Daoy (cell line): ENCODE results near the gene WLS. TPM values are rescaled to one million over a fixed set of nuclear protein-coding genes. Genes with fewer than 3 reads are reported as not detected.
"Not testable (repeated sequence)": the region's sequence is repeated elsewhere in the genome, so short reads cannot be mapped to it uniquely, and the experiment has no call there.

Experiments used
- DNase-seq: peaks from one replicate; pipeline ENCODE4 v3.0.0-alpha.2; 2015; ENCODE audit warnings: low read depth
- total RNA-seq: library from RNA; depleted of rRNA; stranded (reverse); fragments of >200 nt; shearing (Covaris generic); gene quantifications from 2 replicates; pipeline ENCODE4 v1.2.3, GENCODE V29; 2014; rRNA removed

WLS gene
- 47.5 and 51.8 TPM in 2 replicates for total RNA-seq

DNA sequence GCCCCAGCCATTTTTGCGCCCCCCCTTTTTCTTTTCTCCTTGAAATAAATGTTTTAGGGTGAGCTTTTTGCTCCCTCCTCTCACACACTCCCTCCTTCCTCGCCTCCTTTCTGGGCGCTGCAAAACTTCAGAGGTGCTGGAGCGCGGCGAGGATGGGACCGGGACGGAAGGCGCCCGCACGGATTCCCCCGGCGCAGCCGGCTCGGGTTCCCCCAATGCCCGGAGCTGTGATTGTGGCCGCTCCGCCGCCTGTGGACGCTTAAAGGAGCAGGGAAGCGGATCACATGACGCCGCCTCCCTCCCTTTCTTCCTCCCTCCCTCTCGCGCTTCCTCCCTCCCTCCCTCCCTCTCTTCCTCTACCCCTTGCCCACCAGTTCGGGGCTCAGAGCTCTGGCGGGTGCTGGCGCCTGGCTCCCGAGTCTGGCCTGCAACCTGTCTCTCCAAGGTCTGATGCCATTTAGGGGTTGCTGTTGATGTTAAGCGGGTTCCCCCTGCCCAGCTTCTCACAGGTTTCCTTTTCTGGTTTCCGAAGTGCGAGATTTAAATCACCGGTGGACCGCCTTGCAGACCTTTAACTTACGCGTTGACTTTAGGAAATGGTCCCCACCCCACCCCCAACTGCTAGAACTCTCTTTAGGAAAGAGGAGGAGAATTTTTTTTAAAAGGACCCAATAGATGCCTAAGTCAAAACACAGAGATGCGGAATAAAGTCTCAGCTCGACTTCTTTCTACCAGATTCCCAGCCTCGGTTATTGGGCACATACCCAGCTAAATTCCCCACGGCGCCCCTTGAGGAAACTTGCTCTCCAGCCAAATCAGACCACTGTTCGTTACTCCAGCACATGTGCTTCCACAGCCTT lies at the start of gene WLS:
WLS (minus strand) TSS at position 235 of the 860 bp plus-strand sequence; CDS start at position 11, 224 bp downstream.
- DNase-seq = peak; percentile 91

DNA sequence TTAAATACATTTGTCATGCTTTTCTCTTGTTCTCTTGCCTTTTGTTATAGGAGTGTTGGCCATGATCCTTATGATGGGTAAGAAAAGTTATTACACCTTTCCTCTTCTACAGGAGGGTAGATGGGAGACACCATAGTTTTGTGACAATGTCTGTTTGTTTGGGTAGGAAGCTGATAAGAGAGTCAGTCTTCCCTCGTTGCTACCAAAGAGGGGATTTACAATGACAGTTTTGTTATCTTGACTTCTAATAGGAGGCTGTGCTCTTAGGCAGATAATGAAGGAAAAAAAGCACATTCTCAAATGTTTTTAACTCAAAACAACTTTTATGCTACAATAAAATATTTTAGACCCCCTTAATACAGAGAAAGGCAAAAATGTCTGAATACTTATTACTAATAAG lies 48.0 kb upstream of the WLS start:
- DNase-seq = no peak

DNA sequence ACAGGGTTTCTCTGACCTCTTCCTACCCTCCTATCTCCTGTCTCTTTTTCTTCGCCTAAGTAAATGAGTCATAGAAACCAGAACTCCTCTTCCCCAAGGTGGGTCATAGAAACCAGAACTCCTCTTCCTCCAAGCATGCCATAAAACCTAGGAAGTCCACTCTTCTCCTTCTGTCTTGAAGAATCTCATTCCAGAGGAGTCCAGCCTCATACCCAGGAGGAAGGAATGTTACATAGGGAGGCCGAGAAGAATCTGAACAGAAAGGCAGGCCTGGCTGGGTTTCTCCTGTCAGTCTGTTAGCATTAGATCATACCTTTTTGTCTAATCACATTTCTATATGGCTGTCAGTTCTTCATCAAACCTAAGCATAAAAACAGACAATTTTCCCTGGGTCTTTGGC lies 47.5 kb upstream of the WLS start:
- no peak for DNase-seq

DNA sequence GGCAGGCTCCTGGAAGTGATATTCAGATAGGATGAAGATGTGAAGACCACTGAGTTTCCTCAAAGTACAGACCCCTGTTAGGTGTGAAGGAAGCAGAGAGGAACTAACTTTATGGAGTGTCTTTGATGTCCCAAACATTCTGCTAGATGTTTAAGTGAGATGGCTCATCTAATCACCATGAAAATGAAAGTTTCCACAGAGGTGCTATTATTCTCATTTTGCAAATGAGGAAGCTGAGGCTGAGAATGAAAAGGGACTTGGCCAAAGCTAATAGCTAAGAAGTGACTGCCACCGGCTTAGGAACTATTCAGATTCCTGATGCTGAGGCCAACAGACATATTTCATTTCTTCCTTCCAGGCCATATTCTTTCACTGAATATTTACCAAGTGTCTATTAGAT lies 45.9 kb upstream of the WLS start:
- no peak for DNase-seq

- no peak for DNase-seq
Measured at GRCh38 chr1:68276448-68276847, 44.1 kb upstream of the WLS start.

DNA sequence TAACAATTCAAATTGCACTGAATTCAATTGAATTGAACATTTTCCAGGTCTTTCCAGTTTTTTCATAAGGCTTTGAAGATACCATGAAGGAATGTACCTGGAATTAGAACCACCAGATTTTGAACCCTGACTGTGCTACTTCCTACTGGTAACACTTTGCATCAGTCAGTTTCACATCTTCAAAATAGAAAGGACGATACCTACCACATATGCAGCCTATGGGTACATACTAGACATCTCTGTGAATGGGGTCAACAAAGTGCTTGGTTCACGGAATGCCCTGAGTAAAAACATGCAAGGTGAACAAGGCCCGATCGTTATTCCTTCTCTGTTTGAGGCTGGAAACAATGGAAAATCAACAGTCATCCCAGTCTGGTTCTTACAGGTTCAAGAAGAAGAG lies 41.2 kb upstream of the WLS start:
- no peak for DNase-seq

- DNase-seq = no peak
Measured at GRCh38 chr1:68271596-68271995, 39.3 kb upstream of the WLS start.

DNA sequence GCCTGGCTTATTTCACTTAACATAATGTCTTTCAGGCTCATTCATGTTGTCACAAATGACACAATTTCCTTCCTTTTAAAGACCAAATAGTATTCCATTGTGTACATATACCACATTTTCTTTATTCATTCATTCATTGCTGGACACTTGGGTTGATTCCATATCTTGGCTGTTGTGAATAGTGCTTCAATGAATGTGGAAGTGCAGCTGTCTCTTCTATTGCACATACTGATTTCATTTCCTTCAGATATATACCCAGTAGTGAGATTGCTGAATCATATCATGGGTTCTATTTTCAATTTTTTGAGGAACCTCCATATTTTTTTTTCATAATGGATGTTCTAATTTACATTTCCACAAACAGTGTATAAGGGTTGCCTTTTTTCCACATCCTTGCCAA lies 38.6 kb upstream of the WLS start:
- DNase-seq = no peak

DNA sequence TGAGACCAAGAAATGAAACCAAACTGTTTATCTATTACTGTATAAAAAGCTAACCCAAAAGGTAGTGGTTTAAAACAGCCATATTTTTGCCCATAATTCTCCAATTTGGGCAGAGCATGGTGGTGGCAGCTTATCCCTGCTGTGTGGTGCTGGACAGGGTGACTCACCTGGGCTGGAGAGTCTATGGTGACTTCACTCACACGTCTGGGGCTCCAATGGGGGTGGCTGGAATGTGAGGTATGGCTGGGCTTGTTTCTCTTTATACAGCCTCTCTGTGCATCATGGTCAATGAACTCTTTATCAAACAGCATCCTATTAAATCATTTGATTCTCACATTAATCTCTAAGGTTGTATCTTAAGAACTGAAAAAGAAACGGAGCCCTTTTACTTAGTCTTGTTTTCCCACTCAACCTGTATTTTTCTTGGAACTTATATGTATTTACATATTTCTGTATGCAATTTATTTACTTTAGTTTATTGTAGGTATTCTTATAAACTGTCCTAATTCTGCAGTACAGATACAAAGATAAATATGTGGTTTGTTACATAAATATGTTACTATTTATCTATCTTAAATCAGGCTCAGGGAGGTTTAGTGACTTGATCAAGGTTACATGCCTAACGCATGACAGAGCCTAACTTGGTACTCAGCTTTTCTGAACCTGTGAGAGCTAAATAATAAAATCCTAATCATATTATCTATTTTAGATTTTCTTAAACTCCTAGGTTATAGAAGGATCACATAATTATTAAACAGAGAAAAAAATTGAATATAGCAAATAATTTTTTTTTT lies 37.5 kb upstream of the WLS start:
- peak; percentile 86 for DNase-seq

GRCh38 chr1:68268896-68269483 lies 36.7 kb upstream of the WLS start:
- no peak for DNase-seq

DNA sequence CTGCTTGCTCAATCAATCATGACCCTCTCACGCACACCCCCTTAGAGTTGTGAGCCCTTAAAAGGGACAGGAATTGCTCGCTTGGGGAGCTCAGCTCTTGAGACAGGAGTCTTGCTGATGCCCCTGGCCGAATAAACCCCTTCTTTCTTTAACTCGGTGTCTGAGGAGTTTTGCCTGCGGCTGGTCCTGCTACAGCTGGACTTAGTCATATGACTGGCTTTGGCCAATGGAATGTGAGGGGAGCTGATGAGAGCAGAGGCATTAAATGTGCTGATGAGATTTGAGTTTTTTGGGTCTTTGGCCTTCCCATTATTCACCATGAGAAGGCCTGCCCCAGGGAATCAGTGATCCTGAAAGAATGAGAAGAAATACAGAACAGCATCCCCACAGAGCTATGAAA lies 24.5 kb upstream of the WLS start:
- not testable (repeated sequence) for DNase-seq

GRCh38 chr1:68255301-68255700 lies 23.0 kb upstream of the WLS start:
- no peak for DNase-seq

GRCh38 chr1:68254667-68255226 lies 22.4 kb upstream of the WLS start:
- DNase-seq = no peak

DNA sequence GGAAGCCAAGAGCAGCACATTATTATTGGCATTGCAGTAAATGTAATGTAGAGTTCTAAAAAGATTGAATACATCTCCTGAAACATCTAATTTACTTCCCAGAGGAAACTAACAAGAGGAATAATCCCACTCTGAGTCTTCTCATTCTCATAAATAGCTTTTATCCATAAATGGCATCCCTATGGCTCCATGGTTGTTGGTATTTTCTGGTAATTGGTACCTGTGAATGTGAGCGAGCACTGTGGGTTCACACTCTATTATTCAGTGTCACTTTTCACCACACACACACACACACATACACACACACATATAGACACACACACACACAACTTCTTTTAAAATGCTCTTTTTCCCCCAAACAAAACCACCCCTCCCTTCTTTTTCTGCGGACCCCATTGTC lies 4.7 kb upstream of the WLS start:
- no peak for DNase-seq

DNA sequence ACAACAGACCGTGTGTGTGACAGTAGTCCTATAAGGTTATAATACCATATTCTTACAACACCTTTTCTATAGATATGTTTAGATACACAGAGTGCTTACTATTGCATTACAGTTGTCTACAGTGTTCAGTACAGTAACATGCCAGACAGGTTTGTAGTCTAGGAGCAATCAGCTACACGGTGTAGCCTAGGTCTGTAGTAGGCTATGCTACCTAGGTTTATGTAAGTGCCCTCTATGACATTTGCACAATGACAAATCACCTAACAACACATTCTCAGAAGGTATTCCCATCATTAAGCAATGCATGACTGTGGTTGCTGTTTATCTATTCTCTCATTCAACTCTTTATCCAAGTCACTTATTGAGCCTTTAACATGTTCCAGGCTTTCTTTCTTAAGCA lies 1.8 kb upstream of the WLS start:
- no peak for DNase-seq

GRCh38 chr1:68233202-68233601 lies 879 bp upstream of the WLS start:
- no peak for DNase-seq

DNA sequence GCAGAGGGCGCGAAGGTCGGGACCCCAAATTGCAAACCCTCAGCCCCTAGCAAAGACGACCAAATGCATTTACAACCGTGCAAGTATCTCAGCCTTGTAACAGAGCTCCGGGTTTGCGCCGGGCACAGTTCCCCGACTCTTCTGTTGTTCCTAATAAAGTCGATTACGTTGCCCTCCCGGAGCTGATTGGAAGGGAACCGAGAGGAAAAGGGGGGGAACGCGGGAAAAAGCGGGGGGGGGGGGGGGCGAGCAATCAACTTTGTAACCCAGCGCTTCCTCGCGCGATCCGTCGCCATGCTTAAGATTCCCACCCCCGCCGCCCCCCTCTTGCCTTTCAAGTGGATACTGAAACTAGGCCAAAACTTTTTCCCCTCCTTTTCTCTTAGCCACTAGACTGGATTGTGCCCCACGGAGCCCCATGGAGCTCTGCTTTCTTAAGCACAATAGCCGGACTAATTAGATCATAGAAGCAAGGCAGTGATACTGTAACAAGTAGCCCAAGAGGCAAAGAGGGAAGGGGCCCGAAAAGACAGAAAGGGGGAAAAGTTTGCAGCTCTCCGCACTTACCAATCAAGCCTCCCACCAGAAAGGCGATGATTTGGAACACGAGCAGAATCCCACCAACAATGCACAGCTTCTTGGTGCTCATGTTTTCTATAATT lies 565 bp downstream of the WLS start:
- peak; percentile 81 for DNase-seq

GRCh38 chr1:68230901-68231626 lies 1.3 kb downstream of the WLS start:
- DNase-seq = peak; percentile 57

- DNase-seq = peak; percentile 36
Measured at GRCh38 chr1:68230484-68230802, 1.9 kb downstream of the WLS start.

- no peak for DNase-seq
Measured at GRCh38 chr1:68229650-68230483, 2.5 kb downstream of the WLS start.
